ENCODE results near the gene MAGI3. TPM values are rescaled to one million over a fixed set of nuclear protein-coding genes. Genes with fewer than 3 reads are reported as not detected.

The MAGI3 gene
- total and polyA plus RNA-seq, 8 donors: 3.5 to 225 (median 49.7) TPM

- no peak overlapping the region for H3K27ac ChIP-seq
- no peak for DNase-seq
- peak overlapping the region in 1 of 4 donors; percentile 4 for H3K4me3 ChIP-seq
- H3K27me3 ChIP-seq: no peaks in the 10 kb centered on the region
- no peaks in the 10 kb centered on the region for H3K9me3 ChIP-seq
- TF ChIP-seq POLR2A (IDR thresholded peaks at IDR 0.05): no peak
- no peak for TF ChIP-seq CTCF (IDR thresholded peaks at IDR 0.05)
- TF ChIP-seq EP300 (IDR thresholded peaks at IDR 0.05): no peak
- TF ChIP-seq POLR2AphosphoS5 (IDR thresholded peaks at IDR 0.05): no peak
- 49 to 76% (median 54%) methylated on average over 5 of the region's 5 CpGs for WGBS, 5 donors
- peaks cover 0 to 6% (median 0%) of the 10 kb centered on the region in 4 donors for H3K4me1 ChIP-seq
- intact Hi-C loops (cut with DNase I; ENCODE audit: low total_unique reads): no loop called here
- H3K36me3 ChIP-seq: no peaks in the 10 kb centered on the region
These were observed 14.4 kb upstream of the MAGI3 start for GRCh38 chr1:113375878-113376277.

- H3K27ac ChIP-seq: no peak overlapping the region
- DNase-seq: no peak
- intact Hi-C loops (cut with DNase I; ENCODE audit: low total_unique reads): no loop called here
- no peak overlapping the region for H3K4me3 ChIP-seq
- H3K27me3 ChIP-seq: no peaks in the 10 kb centered on the region
- no peak for TF ChIP-seq EP300 (IDR thresholded peaks at IDR 0.05)
- no peak for TF ChIP-seq CTCF (IDR thresholded peaks at IDR 0.05)
- TF ChIP-seq POLR2A (IDR thresholded peaks at IDR 0.05): no peak
- no peak for TF ChIP-seq POLR2AphosphoS5 (IDR thresholded peaks at IDR 0.05)
- H3K9me3 ChIP-seq: no peaks in the 10 kb centered on the region
- H3K4me1 ChIP-seq: peaks cover 0 to 6% (median 0%) of the 10 kb centered on the region in 4 donors
- H3K36me3 ChIP-seq: no peaks in the 10 kb centered on the region
- WGBS, 5 donors: 90 to 97% (median 94%) methylated on average over 3 of the region's 3 CpGs
These were observed 10.2 kb upstream of the MAGI3 start for GRCh38 chr1:113380075-113380474.

- no peak for DNase-seq
- H3K36me3 ChIP-seq: no peaks in the 10 kb centered on the region
- peaks cover 0 to 36% (median 26%) of the 10 kb centered on the region in 4 donors for H3K4me1 ChIP-seq
- TF ChIP-seq POLR2A (IDR thresholded peaks at IDR 0.05) (no peak), POLR2AphosphoS5 (IDR thresholded peaks at IDR 0.05) (no peak), EP300 (IDR thresholded peaks at IDR 0.05) (no peak), CTCF (IDR thresholded peaks at IDR 0.05) (no peak)
- WGBS, 5 donors: 92 to 100% (median 100%) methylated on average over 1 of the region's 1 CpG
- H3K4me3 ChIP-seq: no peak overlapping the region
- H3K27ac ChIP-seq: peak overlapping the region in 4 of 5 donors; percentile 89 to 96 (median 94)
- intact Hi-C loops (cut with DNase I; ENCODE audit: low total_unique reads): no loop called here
- H3K27me3 ChIP-seq: peaks cover 0 to 5% (median 0%) of the 10 kb centered on the region in 3 donors
- H3K9me3 ChIP-seq: no peaks in the 10 kb centered on the region
These were observed 2.2 kb upstream of the MAGI3 start for GRCh38 chr1:113388017-113388620.

- H3K27ac ChIP-seq: peak overlapping the region; percentile 88 to 96 (median 92)
- H3K4me1 ChIP-seq: peaks cover 0 to 42% (median 29%) of the 10 kb centered on the region in 4 donors
- H3K4me3 ChIP-seq: peak overlapping the region; percentile 79 to 99 (median 96)
- peaks cover 0 to 5% (median 0%) of the 10 kb centered on the region in 3 donors for H3K27me3 ChIP-seq
- intact Hi-C loops (cut with DNase I; ENCODE audit: low total_unique reads): no loop called here
- peak; percentile 53 to 75 for DNase-seq
- no peaks in the 10 kb centered on the region for H3K9me3 ChIP-seq
- no peaks in the 10 kb centered on the region for H3K36me3 ChIP-seq
- TF ChIP-seq POLR2AphosphoS5 (IDR thresholded peaks at IDR 0.05): no peak
- peak in 2 of 7 experiments; percentile 3 to 23 for TF ChIP-seq CTCF (IDR thresholded peaks at IDR 0.05)
- 13 to 30% (median 15%) methylated on average over 8 of the region's 8 CpGs for WGBS, 5 donors
These were observed 1.5 kb upstream of the MAGI3 start for GRCh38 chr1:113388621-113389358.

Data from stomach (tissue), 9 donors.